OCI-LY1 (cell line): Measurements from ENCODE around the gene EPN2.

Experiments
- H2AFZ ChIP-seq: fragments of 200-600 bp; sonication (generic), shearing (Covaris generic); 2 replicates; pipeline ENCODE4 v1.6.0; 2014; ENCODE audit warnings: antibody characterized with exemption, mild to moderate bottlenecking, low read length
- H3F3A ChIP-seq: fragments of 200-600 bp; sonication (generic), shearing (Covaris generic); 2 replicates; pipeline ENCODE4 v1.6.0; 2014; ENCODE audit warnings: mild to moderate bottlenecking, antibody characterized with exemption, low read length, moderate library complexity; ENCODE audit not compliant: insufficient read depth
- H3K27ac ChIP-seq: fragments of 200-600 bp; sonication (generic); 2 replicates; pipeline ENCODE4 v1.5.1; 2014; ENCODE audit warnings: low read length, mixed run types, mild to moderate bottlenecking, low read depth; ENCODE audit not compliant: poor library complexity, severe bottlenecking
- H3K27me3 ChIP-seq: fragments of 200-600 bp; sonication (generic); 2 replicates; pipeline ENCODE4 v1.6.0; 2014; ENCODE audit warnings: antibody characterized with exemption, mild to moderate bottlenecking, low read length, moderate library complexity; ENCODE audit not compliant: insufficient read depth
- H3K36me3 ChIP-seq: fragments of 200-600 bp; sonication (generic); 2 replicates; pipeline ENCODE4 v1.6.1; 2014; ENCODE audit warnings: mild to moderate bottlenecking, antibody characterized with exemption, low read length, moderate library complexity, mixed read lengths; ENCODE audit not compliant: insufficient read depth
- H3K4me1 ChIP-seq: fragments of 200-600 bp; sonication (generic); 2 replicates; pipeline ENCODE4 v1.5.1; 2014; ENCODE audit warnings: mild to moderate bottlenecking, low read length, moderate library complexity; ENCODE audit not compliant: insufficient read depth, severe bottlenecking
- H3K4me2 ChIP-seq: fragments of 200-600 bp; sonication (generic), shearing (Covaris generic); 2 replicates; pipeline ENCODE4 v1.6.1; 2014; ENCODE audit warnings: low read length
- H3K4me3 ChIP-seq: fragments of 200-600 bp; sonication (generic); 2 replicates; pipeline ENCODE4 v1.5.1; 2014; ENCODE audit warnings: low read length, low read depth, mild to moderate bottlenecking, mixed read lengths; ENCODE audit not compliant: poor library complexity, severe bottlenecking
- H3K79me2 ChIP-seq: fragments of 200-600 bp; shearing (Covaris generic); 2 replicates; pipeline ENCODE4 v1.6.1; 2016; ENCODE audit warnings: mixed run types, low read length, mixed read lengths; ENCODE audit not compliant: insufficient read depth
- H3K9ac ChIP-seq: fragments of 200-600 bp; sonication (generic), shearing (Covaris generic); 2 replicates; pipeline ENCODE4 v1.6.1; 2014; ENCODE audit warnings: mild to moderate bottlenecking, low read length, mixed read lengths
- H3K9me2 ChIP-seq: fragments of 200-600 bp; sonication (generic), shearing (Covaris generic); 2 replicates; pipeline ENCODE4 v1.6.1; 2014; ENCODE audit warnings: low read depth, mild to moderate bottlenecking, low read length, mixed read lengths
- H3K9me3 ChIP-seq: fragments of 200-600 bp; shearing (Covaris generic); 2 replicates; pipeline ENCODE4 v1.6.1; 2014; ENCODE audit warnings: low read length, mixed read lengths
- H4K20me1 ChIP-seq: fragments of 200-600 bp; sonication (generic), shearing (Covaris generic); 2 replicates; pipeline ENCODE4 v1.6.0; 2016; ENCODE audit warnings: mild to moderate bottlenecking, low read length; ENCODE audit not compliant: insufficient read depth
- CTCF ChIP-seq: fragments of 200-600 bp; sonication (generic), shearing (Covaris generic); IDR thresholded peaks from 2 replicates; pipeline ENCODE4 v1.5.1; 2017; ENCODE audit warnings: mild to moderate bottlenecking, antibody characterized with exemption, low read length, moderate library complexity, mixed read lengths
- EZH2 ChIP-seq: fragments of 200-600 bp; sonication (generic), shearing (Covaris generic); IDR thresholded peaks from 2 replicates; pipeline ENCODE4 v1.8.0; 2017; ENCODE audit warnings: borderline replicate concordance, mixed run types, mild to moderate bottlenecking, antibody characterized with exemption, low read length, moderate library complexity, mixed read lengths

EPN2 gene

DNA sequence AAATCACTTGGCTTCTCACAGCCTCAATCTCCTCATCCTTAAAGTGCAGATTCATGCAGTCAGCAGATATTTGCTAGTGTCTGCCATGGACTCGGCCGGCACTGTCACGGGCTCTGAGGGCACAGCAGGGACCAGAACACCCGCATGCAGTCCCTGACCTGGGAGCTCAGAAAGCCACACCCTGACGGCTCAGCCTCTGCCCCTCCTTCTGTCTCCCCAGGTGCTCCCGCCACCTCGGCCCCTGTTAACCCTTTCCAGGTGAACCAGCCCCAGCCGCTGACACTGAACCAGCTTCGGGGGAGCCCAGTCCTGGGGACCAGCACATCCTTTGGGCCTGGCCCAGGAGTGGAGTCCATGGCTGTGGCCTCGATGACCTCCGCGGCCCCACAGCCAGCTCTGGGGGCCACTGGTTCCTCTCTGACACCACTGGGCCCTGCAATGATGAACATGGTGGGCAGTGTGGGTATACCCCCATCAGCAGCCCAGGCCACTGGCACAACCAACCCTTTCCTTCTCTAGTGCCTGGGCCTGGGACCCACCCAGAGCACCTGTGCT, 96.6 kb downstream of the EPN2 start:
- Histone ChIP-seq H3K36me3 (no peaks in the 10 kb centered on the region), H3K27ac (no peak overlapping the region), H4K20me1 (no peaks in the 10 kb centered on the region), H3K4me3 (no peak overlapping the region), H3K4me2 (no peak overlapping the region), H3K27me3 (no peaks in the 10 kb centered on the region), H3K9ac (no peak overlapping the region), H2AFZ (no peak overlapping the region), H3K9me2 (no peaks in the 10 kb centered on the region), H3F3A (no peaks in the 10 kb centered on the region), H3K4me1 (no peaks in the 10 kb centered on the region), H3K79me2 (no peaks in the 10 kb centered on the region), H3K9me3 (no peaks in the 10 kb centered on the region)
- no peak for TF ChIP-seq CTCF
- TF ChIP-seq EZH2: no peak

DNA sequence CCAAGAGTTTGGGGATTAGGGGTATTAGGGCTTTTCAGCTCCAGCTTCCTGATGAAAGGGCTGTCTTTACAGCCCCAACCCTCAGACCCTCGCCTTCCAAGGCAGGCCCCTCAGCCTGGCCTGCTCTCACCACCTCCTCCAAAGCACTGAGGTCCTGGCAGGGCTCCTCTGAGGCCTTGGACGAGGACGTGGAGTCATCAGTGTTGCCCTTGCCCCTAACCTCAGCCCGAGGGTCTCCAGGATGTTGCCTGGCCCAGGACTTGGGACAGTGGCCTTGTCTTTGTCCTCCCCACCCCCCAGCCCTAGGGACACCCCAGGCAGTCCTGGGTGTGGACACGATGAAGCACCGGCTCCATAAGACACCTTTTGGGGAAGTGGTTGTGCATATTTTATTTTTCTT, 97.2 kb downstream of the EPN2 start:
- no peaks in the 10 kb centered on the region for H3K9me3 ChIP-seq
- no peaks in the 10 kb centered on the region for H3K9me2 ChIP-seq
- H3K4me1 ChIP-seq: no peaks in the 10 kb centered on the region
- H3K4me3 ChIP-seq: no peak overlapping the region
- no peaks in the 10 kb centered on the region for H3K27me3 ChIP-seq
- H2AFZ ChIP-seq: no peak overlapping the region
- no peaks in the 10 kb centered on the region for H4K20me1 ChIP-seq
- no peak overlapping the region for H3K4me2 ChIP-seq
- no peak overlapping the region for H3K9ac ChIP-seq
- H3K27ac ChIP-seq: no peak overlapping the region
- TF ChIP-seq EZH2 (no peak), CTCF (no peak)
- H3K79me2 ChIP-seq: no peaks in the 10 kb centered on the region
- H3F3A ChIP-seq: no peaks in the 10 kb centered on the region
- H3K36me3 ChIP-seq: no peaks in the 10 kb centered on the region

- Histone ChIP-seq H2AFZ (no peak overlapping the region), H3K36me3 (no peaks in the 10 kb centered on the region), H3K79me2 (no peaks in the 10 kb centered on the region), H3K9me3 (no peaks in the 10 kb centered on the region), H3K4me1 (no peaks in the 10 kb centered on the region), H3F3A (no peaks in the 10 kb centered on the region), H4K20me1 (no peaks in the 10 kb centered on the region), H3K4me2 (no peak overlapping the region), H3K9me2 (no peaks in the 10 kb centered on the region), H3K27ac (no peak overlapping the region), H3K27me3 (no peaks in the 10 kb centered on the region), H3K4me3 (no peak overlapping the region), H3K9ac (no peak overlapping the region)
- TF ChIP-seq CTCF: no peak
- no peak for TF ChIP-seq EZH2
Measured at GRCh38 chr17:19335951-19336631, 98.9 kb downstream of the EPN2 start.
